SK-N-SH (cell line): Measurements from ENCODE around the gene ASPG.

Experiments used
- EP300 ChIP-seq, 2 experiments: IDR thresholded peaks; 2 replicates each; pipeline versions ENCODE4 v1.4.0 to v1.6.1; 2012; ENCODE audit warnings: borderline replicate concordance in 1 of 2, low read depth in 1 of 2, low read length in 1 of 2
- FOSL2 ChIP-seq: IDR thresholded peaks from 2 replicates; pipeline ENCODE4 v1.4.0; 2012; ENCODE audit warnings: low read depth, mild to moderate bottlenecking, moderate library complexity, borderline replicate concordance
- FOXM1 ChIP-seq: IDR thresholded peaks from 2 replicates; pipeline ENCODE4 v1.4.0; 2012; ENCODE audit warnings: low read depth, mild to moderate bottlenecking
- MXI1 ChIP-seq: IDR thresholded peaks from 2 replicates; pipeline ENCODE4 v1.6.1; 2012; ENCODE audit warnings: mild to moderate bottlenecking, low read depth, low read length, improper control_type of control experiment
- POLR2AphosphoS5 ChIP-seq: IDR thresholded peaks from 2 replicates; pipeline ENCODE4 v1.6.1; 2012; ENCODE audit warnings: low read depth, low read length
- RAD21 ChIP-seq: IDR thresholded peaks from 2 replicates; pipeline ENCODE4 v1.6.1; 2012; ENCODE audit warnings: mild to moderate bottlenecking, low read length
- RCOR1 ChIP-seq: fragments of 150-350 bp; IDR thresholded peaks from 2 replicates; pipeline ENCODE4 v1.6.1; 2017; ENCODE audit warnings: antibody characterized with exemption, low read length
- RFX5 ChIP-seq: IDR thresholded peaks from 2 replicates; pipeline ENCODE4 v1.6.1; 2012; ENCODE audit warnings: mild to moderate bottlenecking, improper control_type of control experiment, low read length
- RXRA ChIP-seq: IDR thresholded peaks from 2 replicates; pipeline ENCODE4 v1.4.0; 2012; ENCODE audit warnings: low read depth, mild to moderate bottlenecking, borderline replicate concordance
- TEAD4 ChIP-seq: IDR thresholded peaks from 2 replicates; pipeline ENCODE4 v1.4.0; 2012; ENCODE audit warnings: mild to moderate bottlenecking, borderline replicate concordance; ENCODE audit not compliant: insufficient read depth
- TF ChIP-seq, protein P1 (sequence below): fragments of 200-600 bp; sonication (generic); IDR thresholded peaks from 2 replicates; pipeline ENCODE4 v1.6.1; 2017; ENCODE audit warnings: antibody characterized with exemption, mild to moderate bottlenecking, moderate library complexity
- TF ChIP-seq, protein P2 (sequence below): IDR thresholded peaks from 2 replicates; pipeline ENCODE4 v1.4.0; 2012; ENCODE audit warnings: low read depth, borderline replicate concordance
- TF ChIP-seq, protein P3 (sequence below): IDR thresholded peaks from 2 replicates; pipeline ENCODE4 v1.4.0; 2012; ENCODE audit warnings: low read depth, borderline replicate concordance
- TF ChIP-seq, protein P4 (sequence below): IDR thresholded peaks from 2 replicates; pipeline ENCODE4 v1.6.1; 2012; ENCODE audit warnings: mild to moderate bottlenecking, low read depth, low read length, moderate library complexity

DNA sequence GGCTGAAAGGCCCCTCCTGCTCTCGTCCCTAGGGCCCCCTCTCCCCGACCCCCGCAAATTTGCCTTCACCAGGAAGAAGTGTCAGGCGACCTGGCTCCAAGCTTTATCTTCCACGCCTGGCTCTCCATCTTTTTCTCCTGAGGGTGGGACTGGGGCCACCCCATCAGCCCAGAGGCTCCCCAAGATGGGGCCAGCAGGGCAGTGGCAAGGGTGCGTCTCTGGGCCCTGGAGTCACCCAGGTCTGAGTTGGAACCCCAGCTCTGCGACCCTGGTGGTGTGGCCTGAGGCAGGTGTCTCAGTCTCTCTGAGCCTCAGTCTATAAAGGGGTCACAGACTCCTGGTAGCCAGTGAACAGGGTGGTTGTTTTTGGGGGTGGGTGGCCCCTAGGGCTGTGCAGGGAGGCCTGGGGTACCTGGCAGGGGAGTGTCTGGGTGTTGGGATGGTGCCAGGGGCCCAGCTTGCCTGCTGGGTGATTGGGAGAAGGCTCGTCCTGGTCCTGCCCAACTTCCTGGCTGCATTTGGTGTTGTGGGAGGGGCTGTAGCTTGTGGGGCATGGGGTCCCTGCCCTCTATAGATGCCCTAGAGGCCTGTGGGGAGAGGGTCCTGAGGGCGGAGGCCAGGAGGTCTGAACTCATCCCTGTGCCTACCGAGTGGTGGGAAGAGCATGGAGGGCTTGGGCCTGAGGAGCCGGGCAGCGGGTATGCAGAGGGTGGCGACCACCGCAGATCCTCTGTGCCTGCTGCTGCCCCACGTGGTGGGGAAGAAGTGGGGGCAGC, 60.5 kb downstream of the ASPG start:
- TF ChIP-seq, protein P1, sequence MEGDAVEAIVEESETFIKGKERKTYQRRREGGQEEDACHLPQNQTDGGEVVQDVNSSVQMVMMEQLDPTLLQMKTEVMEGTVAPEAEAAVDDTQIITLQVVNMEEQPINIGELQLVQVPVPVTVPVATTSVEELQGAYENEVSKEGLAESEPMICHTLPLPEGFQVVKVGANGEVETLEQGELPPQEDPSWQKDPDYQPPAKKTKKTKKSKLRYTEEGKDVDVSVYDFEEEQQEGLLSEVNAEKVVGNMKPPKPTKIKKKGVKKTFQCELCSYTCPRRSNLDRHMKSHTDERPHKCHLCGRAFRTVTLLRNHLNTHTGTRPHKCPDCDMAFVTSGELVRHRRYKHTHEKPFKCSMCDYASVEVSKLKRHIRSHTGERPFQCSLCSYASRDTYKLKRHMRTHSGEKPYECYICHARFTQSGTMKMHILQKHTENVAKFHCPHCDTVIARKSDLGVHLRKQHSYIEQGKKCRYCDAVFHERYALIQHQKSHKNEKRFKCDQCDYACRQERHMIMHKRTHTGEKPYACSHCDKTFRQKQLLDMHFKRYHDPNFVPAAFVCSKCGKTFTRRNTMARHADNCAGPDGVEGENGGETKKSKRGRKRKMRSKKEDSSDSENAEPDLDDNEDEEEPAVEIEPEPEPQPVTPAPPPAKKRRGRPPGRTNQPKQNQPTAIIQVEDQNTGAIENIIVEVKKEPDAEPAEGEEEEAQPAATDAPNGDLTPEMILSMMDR: no peak
- TF ChIP-seq POLR2AphosphoS5: no peak
- no peak for TF ChIP-seq RCOR1
- TF ChIP-seq, protein P2, sequence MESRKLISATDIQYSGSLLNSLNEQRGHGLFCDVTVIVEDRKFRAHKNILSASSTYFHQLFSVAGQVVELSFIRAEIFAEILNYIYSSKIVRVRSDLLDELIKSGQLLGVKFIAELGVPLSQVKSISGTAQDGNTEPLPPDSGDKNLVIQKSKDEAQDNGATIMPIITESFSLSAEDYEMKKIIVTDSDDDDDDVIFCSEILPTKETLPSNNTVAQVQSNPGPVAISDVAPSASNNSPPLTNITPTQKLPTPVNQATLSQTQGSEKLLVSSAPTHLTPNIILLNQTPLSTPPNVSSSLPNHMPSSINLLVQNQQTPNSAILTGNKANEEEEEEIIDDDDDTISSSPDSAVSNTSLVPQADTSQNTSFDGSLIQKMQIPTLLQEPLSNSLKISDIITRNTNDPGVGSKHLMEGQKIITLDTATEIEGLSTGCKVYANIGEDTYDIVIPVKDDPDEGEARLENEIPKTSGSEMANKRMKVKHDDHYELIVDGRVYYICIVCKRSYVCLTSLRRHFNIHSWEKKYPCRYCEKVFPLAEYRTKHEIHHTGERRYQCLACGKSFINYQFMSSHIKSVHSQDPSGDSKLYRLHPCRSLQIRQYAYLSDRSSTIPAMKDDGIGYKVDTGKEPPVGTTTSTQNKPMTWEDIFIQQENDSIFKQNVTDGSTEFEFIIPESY: no peak
- no peak for TF ChIP-seq RFX5
- TF ChIP-seq, protein P3, sequence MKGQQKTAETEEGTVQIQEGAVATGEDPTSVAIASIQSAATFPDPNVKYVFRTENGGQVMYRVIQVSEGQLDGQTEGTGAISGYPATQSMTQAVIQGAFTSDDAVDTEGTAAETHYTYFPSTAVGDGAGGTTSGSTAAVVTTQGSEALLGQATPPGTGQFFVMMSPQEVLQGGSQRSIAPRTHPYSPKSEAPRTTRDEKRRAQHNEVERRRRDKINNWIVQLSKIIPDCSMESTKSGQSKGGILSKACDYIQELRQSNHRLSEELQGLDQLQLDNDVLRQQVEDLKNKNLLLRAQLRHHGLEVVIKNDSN: no peak
- TF ChIP-seq EP300 (IDR thresholded peaks at IDR 0.05; ENCODE audit: borderline replicate concordance in 1 of 2, low read depth in 1 of 2, low read length in 1 of 2): no peak
- TF ChIP-seq, protein P4, sequence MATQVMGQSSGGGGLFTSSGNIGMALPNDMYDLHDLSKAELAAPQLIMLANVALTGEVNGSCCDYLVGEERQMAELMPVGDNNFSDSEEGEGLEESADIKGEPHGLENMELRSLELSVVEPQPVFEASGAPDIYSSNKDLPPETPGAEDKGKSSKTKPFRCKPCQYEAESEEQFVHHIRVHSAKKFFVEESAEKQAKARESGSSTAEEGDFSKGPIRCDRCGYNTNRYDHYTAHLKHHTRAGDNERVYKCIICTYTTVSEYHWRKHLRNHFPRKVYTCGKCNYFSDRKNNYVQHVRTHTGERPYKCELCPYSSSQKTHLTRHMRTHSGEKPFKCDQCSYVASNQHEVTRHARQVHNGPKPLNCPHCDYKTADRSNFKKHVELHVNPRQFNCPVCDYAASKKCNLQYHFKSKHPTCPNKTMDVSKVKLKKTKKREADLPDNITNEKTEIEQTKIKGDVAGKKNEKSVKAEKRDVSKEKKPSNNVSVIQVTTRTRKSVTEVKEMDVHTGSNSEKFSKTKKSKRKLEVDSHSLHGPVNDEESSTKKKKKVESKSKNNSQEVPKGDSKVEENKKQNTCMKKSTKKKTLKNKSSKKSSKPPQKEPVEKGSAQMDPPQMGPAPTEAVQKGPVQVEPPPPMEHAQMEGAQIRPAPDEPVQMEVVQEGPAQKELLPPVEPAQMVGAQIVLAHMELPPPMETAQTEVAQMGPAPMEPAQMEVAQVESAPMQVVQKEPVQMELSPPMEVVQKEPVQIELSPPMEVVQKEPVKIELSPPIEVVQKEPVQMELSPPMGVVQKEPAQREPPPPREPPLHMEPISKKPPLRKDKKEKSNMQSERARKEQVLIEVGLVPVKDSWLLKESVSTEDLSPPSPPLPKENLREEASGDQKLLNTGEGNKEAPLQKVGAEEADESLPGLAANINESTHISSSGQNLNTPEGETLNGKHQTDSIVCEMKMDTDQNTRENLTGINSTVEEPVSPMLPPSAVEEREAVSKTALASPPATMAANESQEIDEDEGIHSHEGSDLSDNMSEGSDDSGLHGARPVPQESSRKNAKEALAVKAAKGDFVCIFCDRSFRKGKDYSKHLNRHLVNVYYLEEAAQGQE: no peak
- no peak for TF ChIP-seq TEAD4
- TF ChIP-seq MXI1: no peak
- TF ChIP-seq RAD21: no peak
- no peak for TF ChIP-seq RXRA
- no peak for TF ChIP-seq FOSL2
- no peak for TF ChIP-seq FOXM1
